DMS 273 treated with DMSO at 0.1 percent for 48 hours (cell line): Measurements from ENCODE around the gene PLEKHA7.
A peak's percentile ranks its signal among the peaks of the same experiment; 100 is the strongest.
"Not testable (repeated sequence)": the region's sequence is repeated elsewhere in the genome, so short reads cannot be mapped to it uniquely, and the experiment has no call there.

Experiments used
- DNase-seq: peaks from one replicate; lab custom pipeline; 2025; lab: John Stamatoyannopoulos, UW

Gene PLEKHA7

DNA sequence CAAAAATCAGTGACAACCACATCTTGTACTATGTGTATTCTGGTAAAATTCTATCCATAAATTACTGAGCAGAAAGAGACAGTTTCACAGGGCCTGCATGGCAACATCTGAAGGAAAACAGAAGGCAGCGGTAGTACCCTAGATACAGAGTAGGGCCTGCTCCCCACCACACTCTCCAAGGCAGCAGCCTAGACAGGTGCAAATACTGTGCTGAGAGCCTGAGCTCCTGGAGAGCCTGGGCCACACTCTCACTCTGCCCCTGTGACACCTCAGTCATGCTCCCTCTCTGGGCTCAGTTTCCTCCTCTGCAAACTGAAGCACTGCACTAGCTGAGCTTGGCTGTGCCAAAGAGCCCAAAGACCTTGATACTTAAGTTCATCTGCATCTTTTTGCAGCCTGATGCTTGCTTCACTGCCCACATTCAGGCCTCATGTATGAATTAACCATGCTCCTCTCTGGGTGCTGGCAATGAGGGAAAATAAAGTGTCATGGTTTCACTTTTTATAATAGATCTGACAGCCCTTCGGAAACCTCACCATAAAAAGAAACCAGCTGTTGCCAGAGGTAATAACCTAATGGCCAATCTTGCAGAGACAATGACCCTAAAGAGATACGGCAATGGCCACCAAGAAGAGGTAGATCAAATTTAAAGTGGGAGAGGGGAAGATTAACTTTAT lies 104.7 kb downstream of the PLEKHA7 start:
- DNase-seq: no peak

DNA sequence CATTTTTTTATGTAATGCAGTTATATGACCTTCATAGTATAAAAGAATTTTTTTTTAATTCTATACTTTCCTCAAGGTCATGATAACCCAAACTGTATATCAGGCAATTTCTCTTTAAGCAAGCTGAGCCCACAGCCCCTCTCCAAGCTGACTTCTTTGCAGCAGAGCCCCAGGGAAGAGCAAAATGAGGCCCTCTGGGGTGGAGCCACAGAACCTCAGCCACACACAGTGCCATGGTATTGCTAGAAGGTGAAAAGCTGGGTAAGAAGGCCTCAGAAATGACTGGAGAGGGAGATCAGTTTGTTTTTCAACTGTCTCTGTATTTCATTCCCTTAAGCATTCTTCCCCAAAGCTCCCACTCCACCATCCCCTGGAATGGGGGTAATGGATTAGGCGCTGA lies 108.8 kb downstream of the PLEKHA7 start:
- DNase-seq: no peak

DNA sequence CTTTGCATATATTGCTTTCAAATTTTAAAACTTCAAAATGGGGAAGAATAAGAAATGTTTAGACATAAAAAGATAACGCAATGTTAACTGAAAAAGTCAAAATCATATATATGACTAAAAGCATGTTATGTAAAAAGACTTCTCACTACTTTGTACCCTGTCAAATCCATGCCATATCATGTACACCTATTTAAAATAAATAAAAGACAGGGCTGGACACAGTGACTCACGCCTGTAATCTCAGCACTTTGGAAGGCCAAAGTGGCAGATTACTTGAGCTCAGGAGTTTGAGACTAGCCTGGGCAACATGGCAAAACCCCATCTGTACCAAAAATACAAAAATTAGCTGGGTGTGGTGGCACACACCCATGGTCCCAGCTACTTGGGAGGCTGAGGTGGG lies 109.5 kb downstream of the PLEKHA7 start:
- not testable (repeated sequence) for DNase-seq

DNA sequence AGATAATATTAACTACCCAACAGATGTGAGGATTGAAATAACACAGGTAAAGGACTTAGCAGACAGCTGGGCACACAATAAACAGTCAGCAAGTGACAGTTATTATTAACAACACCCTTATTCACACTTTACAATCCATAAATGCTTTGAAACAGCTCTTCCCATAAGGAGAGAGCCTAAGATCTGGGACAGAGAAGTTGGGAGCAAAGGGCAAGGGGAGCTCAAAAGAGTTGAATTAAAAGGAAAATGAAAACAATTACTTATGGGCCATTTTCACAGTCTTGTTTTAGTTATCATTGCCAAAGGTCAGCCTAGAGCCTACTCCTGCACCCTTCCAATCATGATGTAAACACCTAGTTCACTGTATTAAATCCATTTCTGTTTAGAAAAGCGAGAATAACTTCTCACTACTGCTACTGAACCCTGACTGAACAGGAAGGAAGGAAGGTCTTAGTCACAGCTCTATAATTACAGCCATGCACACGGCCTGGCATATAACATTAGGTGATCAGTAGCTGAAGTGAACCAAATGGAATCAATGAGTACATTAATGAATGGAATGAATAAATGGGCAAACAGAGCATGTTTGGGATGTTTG lies 111.3 kb downstream of the PLEKHA7 start:
- DNase-seq: no peak

DNA sequence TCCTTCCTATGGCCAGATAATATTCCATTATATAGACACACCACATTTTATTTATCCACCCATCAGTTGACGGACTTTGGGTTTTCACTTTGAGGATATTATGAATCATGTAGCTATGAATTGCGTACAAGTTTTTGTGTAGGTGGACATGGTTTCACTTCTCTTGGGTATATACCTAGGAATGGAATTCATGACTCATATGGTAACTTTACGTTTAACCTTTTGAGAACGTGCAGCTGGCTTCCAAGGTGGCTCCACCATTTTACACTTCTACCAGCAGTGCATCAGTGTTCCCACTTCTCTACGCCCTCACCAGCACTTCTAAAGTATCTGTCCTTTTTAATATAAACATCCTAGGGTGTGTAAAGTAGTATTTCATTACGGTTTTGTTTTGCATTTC lies 112.0 kb downstream of the PLEKHA7 start:
- no peak for DNase-seq

DNA sequence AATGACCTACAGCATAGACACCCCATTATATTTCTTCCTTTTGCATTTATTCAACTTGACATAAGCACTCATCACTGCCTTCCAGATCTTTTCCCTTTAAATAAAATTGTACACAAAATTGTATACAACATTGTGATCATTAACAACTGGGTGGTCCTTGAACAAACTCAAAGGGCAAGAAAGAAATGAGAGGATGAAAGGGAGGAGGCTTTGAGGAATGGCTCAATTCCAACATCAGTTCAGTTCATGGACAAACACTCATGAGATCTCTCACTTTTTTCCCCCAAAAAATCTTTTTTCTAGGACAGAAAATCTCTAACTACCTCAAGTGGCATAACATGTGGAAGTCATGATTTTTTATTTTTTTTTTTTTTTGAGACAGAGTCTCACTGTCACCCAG lies 113.7 kb downstream of the PLEKHA7 start:
- no peak for DNase-seq

DNA sequence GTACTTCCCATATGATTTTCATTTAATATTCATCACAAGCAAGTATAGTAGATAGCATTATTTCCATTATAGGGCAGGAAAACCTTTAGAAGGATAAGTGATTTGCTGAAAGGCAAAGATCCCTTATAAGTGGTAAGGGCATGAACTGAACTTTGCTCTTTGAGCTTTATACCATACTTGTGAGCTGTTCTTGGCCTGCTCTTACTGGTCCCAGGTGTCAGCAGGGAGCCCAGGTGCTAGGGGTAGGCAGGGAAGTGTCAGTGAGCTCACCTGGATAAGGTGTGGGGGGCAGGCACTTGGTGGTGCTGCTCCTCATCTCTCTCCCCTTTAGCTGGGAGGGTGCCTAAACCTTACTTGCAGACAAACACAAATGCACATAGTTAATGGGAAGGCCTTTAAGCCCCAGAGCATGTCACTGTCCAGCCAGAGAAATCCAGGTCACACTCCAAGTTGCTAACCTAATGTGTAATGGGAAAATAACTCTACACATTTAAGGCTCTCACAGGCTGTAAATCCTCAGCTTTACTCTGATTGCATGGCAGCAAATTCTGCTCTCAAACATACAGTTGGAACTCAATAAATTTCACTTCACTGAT lies 114.4 kb downstream of the PLEKHA7 start:
- no peak for DNase-seq

DNA sequence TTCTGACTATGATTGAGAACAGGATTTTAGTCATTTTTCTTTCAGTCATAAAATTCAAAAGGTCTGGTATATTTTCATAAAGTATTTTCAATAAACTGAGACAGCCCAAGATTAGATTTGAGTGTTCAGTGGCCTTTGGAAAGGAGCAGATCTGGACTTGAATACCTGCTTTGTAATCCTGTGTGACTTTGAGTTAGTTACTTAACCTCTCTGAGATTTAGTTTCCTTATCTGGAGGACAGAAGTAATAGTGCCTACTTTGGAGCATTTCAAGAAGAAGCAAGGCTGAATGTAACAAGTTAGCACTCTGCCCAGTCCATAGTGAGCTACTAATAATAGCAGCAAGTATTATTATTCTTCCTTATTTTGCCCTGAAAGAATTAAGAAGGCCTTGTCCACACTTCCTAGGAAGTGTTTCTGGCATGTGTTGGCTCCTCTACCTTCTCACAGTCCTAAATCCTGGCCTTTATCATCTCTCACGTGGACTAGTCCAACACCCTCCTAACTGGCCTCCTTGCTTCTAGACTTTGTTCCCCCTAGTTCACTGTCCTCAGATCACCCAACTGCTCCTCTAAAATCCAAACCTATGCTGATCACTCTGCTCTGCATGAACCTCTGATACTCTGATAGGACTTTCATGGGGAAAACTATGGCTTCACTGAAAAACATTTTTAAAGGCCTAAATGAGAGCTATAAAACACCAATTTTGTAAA lies 115.8 kb downstream of the PLEKHA7 start:
- no peak for DNase-seq

DNA sequence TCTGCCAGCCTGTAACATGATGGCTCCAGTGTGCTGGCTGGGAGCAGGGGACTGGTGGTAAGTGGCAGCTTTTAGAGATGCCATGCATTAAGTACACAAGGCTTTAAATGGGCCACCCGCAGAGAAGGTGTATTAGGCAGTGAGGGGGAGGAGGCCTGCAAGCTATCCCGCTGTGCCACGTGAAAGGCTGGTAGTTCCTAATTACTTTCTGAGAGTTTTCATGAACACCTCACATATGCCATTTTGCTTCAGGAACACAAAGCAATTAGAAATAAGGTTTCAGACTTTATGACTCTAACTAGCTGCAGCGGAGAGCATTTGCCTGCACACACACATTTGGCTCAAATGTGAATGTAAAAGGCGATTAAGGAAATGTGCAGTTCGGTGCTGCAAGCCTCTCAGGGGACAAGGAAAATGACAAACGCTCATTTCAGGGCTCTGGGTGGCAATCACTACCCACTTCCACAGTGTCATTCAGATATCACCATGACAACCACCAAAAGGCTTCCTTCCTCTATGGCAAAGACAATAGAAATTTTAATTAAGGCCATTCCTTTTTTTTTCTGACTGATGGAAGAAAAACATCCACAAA lies 116.6 kb downstream of the PLEKHA7 start:
- peak; percentile 33 for DNase-seq

DNA sequence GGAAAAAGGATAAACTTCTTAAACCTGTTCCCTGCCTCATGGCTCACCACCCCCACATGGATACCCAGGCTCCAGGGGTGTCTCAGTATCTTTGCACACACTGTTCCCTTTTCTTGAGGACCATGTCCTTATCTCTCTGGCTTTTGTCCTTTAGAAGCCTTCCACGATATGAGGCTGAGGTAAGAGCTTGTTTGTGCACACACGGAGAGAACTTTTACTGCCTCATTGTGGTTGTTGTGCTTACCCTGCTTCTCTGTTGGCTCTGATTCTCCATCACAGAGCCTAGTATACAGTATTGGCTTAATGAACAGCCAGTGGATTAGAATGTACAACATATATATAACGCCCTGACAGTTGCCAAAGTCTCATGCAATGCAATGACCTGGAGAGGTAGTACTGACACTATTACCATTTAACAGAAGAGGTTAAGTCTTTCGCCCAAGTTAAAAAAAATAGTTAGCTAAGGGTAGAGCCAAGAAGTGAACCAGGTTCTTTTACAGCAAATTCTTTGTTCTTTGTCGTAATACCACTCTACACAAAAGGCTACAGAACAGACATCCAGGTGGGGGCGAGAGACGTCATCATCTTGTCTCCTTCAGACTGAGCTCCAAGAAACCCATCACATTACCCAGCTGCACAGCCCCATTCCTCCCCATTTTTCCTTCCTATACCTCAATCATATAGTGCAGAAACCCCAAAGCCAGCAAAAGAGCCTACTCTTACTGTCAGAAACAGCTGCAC lies 117.3 kb downstream of the PLEKHA7 start:
- DNase-seq: no peak

DNA sequence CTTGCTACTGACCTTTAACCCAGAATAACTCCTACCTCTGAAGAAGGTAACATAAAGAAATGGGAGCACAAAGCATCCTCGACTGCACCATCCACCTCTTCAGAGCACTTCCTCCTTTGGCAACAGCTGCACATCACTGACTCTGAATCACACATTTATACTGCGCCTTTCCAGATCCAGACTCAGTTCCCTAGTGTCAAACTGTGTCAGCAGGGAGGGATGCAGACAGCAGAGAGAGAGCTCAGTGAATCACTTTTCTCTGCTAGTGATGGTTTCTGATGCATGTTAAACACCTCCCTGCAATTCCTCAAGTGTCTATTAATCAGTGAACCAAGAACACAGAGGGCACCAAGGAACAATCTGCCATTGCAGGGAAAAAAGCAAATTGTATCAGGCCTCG lies 118.9 kb downstream of the PLEKHA7 start:
- DNase-seq: no peak

DNA sequence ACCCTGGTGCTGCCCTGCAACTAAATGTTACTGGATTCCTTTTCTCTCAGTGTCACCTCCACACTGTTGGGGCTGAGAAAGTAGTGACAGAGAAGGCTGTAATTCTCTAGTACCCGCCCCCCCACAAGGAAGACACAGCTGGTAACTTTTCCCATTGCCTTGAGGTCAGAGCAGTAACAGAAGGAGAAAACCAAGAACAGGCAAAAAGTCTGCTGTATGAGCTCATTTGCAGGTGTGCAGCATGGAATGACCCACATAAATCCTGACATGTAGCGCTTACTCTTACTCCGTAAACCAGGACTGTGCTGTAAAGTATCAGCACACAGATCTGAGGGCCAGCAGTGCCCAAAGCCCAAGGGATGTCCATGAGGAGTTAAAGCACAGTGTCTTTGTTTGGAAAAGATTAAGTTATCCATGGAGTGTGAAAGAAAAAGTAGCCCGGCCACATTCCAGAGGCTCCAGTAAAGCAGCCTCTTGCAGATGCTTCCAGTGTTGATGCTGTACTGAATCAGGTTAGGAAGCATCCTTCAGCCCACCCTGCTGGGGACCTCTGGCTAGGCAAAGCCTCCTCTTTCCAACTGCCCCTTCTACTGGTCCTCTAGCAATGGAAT lies 120.7 kb downstream of the PLEKHA7 start:
- DNase-seq: no peak

DNA sequence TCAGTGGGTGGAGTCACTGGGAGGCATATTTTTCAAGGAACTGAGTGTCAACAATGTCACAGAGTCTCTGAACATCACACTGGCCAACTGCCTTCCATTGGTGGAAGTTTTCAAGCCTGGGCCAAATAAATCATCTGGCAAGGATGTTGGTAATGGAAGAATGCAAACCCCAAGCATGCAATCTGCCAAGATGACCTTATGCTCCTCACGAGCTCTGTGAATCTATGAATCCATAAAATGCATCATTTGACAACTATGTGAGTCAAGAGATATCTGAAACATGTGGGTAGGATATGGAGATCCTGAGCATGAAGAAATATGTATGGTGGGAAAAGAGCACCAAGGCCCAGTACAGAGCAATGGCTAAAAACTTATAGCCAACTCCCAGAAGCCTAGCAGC lies 122.2 kb downstream of the PLEKHA7 start:
- DNase-seq: no peak

DNA sequence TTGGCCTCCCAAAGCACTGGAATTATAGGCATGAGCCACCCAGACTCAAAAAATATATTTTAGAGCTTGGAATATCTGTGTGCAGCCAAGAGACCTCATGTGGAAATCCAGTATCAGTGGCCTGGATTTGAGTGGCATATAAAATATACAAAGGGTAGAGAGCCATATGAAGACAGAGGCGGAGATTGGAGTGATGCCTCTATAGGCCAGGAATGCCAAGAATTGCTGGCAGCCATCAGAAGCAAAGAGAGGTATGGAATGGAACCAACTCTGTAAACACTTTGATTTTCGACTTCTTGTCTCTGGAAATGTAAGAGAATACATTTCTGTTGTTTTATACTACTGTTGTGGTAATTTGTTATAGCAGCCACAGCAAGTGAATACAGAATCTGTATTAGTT lies 123.0 kb downstream of the PLEKHA7 start:
- DNase-seq: no peak

DNA sequence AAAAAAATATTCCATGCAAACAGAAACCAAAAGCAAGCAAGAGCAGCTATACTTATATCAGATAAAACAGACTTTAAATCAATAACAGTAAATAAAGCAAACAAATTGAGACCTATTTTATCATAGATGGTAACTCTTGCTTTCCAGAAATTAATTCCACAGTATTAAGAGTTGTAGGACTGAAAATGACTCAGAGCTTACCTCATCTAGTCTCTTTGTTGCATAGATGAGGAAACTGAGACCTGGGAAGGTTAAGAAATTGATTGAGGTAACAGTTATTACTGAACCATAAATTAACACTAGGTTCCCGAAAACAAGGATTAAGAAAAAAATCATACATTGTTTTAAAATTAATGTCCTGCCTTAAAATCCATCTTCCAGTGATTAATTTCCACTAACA lies 123.8 kb downstream of the PLEKHA7 start:
- DNase-seq: no peak

DNA sequence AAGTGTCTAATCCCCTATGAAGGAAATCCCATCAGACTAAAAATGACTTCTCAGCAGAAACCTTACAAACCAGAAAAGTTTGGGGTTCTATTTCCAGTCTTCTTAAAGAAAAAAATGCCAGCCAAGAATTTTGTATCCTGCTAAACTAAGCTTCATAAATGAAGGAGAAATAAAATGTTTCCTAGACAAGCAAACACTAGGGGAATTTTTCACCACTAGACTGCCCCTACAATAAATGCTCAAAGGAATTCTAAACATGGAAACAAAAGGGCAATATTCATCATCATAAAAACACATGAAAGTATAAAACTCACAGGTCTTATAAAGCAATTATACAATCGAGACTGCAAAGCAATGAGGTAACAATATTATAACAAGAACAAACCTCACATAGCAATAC lies 124.3 kb downstream of the PLEKHA7 start:
- DNase-seq: no peak

DNA sequence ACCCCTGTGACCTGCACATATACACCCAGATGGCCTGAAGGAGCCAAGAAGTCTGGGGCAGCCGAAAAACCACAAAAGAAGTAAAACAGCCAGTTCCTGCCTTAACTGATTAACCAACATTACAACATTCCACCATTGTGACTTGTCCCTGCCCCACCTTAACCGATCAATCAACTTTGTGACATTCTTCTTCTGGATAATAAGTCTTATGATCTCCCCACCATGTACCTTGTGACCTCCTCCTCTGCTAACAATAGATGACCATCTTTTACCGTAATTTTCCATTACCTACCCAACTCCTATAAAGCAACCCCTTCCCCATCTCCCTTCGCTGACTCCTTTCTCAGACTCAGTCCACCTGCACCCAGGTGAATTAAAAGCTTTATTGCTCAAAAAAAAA lies 125.2 kb downstream of the PLEKHA7 start:
- not testable (repeated sequence) for DNase-seq

DNA sequence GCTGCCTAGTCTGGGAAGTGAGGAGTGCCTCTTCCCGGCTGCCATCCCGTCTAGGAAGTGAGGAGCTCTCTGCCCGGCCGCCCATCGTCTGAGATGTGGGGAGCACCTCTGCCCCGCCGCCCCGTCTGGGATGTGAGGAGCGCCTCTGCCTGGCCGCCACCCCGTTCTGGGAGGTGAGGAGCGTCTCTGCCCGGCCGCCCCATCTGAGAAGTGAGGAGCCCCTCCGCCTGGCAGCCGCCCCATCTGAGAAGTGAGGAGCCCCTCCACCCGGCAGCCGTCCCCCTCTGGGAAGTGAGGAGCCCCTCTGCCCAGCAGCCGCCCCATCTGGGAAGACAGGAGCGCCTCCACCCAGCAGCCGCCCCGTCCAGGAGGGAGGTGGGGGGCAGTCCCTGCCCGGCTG lies 126.3 kb downstream of the PLEKHA7 start:
- DNase-seq: not testable (repeated sequence)

DNA sequence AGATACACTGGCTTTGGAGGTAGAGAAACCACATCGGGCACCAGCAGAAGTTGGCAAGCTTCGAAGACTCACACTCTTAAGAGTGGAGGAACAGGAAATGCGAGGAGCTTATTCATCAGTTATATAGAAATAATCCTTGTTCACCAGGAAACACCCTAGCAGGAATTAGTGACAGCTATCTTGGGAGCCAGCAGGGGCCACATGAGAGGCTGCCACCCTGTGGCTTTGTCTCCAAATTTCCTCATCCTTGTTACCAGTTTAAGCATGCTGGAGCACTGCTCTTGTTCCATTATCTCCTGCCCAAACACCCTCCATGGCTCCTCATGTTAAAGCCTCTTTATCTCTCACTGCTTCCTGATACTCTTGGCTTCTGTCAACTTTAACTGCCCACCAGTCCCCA lies 131.0 kb downstream of the PLEKHA7 start:
- DNase-seq: no peak

DNA sequence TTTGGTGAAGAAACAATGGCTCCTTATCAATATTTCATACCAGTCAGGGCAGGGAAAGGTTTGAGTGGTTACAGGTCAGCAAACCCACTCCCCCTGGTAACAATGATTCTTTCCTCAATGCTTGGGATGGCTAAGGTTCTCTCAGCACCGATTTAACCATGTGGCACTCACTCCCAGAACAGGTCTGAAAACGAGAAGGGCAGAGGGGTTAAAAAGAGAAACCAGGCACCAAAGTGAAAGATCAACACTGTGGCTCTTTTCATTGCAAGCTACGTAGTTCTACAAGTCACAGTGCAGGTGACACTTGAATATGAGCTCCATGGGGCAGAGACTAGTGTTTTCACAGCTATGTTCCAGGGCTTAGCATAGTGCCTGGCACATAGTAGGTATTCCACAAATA lies 132.4 kb downstream of the PLEKHA7 start:
- no peak for DNase-seq

DNA sequence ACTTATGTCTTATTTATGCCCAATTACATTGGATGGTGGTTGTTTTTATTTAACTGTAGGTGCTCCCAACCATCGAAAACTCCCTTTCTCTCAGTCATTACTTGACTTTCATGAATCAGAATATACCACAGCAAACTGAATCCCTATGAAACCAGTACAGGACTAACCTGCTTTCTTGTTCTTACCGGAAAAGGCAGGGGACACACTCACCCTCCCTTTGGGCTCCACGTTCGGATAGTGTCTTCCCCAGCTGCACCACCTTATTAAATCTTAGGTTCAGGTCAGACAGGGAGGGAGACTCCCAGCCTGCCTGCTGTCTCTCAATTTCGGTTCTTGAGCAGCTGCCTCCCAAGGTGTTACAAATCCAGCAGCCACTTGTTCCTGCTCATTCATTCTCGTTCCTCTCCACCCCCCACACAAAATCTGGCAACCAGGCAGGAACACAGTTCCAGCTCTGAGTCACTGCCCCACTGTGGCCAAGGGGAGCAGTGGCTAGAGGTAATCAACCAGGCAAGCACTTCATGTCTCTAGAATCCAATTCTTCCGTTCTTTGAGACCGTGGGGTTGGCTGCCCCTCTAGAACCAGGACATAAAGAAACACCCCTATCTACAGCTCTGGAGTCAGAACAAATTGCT lies 133.0 kb downstream of the PLEKHA7 start:
- DNase-seq: peak; percentile 4
